ENCODE measurements around the gene ARHGAP25.

ARHGAP25 gene

DNA sequence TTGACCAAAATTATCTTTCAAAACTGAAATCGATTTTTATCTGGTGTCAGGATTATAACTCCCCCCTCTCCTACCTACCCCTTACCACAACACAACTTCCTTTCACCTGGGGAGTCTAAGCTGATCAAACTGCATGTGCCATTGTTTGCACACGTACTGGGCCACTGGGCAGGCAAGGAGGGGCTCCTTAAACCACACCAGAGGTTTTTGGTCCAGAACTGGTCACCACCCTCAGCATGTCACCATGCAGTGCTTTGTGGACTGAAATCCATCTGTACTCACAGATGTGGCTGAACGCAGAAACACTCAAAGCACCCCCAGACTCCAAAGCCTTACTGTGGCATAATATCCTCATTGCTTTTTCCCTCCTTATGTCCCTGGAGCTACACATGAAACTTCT, 13.9 kb upstream of the ARHGAP25 start:
- DNase-seq, result no peak

DNA sequence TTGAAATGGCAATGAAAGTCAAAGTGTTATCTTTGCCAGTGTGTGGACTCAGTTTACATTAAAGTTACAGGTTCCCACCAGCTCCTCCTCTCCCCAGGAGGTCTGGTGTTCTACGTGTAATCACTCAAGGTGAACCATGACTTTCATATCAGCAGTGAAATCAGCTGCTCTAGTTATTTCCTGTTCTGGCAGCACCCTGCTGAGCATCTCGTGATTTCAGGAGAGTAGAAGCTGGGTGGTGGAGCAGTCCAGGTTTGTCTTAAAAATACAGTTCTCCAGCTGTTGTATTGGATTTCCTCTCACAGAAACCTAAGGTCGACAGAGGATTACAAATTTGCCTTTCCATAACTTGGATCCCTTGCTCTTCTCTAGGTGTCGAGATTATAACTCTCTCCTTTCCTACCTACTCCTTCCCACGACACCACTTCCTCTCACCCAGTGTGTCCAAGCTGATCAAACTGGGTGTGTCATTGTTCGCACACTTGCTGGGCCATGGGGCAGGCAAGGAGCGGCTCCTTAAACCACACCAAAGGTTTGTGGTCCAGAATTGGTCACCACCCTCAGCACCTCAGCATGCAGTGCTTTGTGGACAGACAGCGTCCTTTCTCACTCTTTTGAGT, 13.0 kb upstream of the ARHGAP25 start:
- DNase-seq, result no peak

DNA sequence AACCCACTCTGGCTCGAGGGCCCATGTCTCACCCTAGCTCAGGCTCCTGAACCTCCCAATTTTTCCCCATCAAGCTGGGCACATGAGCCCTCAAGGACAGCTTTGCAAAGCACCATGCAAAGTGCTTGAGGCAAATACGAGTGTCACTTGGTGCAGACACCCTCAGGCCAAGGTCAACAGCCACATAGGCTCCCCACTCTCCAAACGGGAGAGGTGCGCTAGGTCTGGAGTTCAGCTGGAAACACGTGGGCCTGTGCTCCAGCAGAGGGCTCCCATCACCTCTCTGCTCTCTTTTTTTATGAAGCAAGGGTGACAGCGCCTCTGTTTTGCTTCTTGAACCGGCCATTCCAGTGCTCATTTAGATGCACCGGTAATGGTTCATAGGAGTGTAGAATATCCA, 11.9 kb upstream of the ARHGAP25 start:
- DNase-seq, result no peak

DNA sequence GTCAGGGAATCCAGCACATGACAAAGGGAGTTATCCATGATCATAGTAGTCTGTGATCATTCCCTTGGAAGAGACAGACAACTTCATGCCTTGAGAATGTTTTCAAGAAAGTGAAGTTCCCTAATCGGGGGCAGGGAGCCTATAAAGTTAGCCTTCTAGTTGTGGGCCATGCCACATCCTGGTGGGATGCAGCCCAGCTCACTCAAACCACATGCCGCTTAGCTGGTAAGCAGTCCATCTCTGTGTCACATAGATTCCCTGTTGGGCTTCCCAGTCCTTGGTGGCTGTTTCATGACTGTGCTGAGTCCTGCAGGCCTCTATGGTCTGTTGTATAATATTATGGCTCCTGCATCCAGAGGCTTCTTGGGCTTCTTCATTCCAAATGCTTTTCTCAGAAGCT, 11.4 kb upstream of the ARHGAP25 start:
- no peak for DNase-seq

DNA sequence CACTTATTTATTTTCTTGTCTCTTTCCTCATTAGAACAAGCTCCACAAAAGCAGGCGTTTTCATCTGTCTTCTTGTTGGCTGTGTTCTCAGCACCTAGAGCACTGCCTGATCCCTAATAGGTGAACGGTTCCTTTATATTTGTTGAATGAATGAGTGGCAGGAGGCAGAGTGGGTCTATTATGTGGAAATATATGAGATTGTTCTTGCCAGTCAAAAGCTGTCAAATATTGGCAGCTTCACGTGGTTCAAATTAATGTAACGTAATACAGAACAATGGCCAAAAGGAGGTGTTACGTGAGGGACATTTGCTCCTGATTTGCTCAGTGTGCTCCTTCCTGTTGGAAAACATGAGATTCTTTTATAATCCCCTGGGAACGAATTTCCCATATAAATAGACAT, 8.5 kb upstream of the ARHGAP25 start:
- no peak for DNase-seq

DNA sequence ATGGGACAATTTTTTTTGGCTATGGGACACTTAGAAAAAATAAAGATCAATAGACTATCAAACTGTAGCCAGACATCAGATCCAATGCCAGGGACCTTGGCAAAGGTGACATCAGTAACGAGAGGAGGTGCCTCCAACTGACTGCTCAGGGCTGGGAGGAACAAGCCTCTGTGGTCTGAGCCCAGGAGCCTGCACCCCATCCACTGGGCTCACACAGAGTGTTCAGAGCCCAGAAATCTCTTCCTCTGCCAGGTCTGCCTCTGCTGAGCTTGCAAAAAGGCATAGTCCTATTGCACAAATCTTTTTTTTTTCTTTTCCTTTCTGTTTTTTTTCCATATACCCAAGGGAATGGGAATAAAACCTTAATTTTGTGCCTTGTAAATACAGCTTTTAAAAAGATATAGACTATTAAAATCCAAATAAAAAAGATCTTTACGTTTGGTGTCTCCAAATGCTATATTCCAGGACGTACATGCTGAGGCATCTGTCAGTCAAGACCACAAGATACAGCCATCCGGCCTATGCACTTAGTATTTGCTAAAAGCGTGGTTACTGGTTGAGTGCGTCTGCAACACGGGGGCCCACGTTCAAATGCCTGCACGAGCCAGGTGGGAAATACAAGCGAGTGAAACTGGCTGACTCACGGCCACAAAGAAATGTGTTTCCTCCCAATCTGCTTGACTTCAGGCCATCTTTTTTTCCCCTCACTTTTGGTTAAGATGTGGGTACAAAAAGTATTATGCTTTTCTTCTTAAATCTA, 7.8 kb upstream of the ARHGAP25 start:
- DNase-seq, result no peak

DNA sequence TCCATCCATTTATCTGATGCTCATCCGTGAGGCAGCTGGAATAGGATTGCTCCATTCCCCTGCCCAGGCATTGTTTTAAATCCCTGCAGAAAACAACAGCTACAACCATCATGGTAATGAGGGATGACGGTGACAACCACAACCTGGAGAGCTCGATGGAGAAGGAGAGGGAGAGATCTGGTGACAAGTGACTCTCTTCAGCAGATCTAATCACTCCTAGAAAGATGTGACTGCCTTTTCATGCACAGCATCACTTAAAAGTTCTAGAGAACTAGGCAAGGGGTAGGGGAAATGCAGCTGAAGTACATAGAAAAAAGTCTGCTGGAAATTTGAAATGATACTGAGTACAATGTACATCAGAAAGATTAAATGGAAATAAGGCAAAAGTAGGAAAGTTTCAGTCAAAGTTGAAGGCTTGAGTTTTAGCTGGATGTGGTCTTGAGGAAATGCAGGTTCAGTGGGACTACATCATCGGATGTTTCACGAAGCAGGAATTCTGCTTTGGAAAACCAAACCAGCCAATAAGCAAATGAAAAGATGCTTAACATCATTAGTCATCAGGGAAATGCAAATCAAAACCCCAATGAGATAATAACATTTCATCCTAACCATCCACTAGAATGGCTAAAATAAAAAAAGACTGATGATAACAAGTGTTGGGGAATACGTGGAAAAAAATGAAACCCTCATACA, 6.8 kb upstream of the ARHGAP25 start:
- DNase-seq, result no peak

DNA sequence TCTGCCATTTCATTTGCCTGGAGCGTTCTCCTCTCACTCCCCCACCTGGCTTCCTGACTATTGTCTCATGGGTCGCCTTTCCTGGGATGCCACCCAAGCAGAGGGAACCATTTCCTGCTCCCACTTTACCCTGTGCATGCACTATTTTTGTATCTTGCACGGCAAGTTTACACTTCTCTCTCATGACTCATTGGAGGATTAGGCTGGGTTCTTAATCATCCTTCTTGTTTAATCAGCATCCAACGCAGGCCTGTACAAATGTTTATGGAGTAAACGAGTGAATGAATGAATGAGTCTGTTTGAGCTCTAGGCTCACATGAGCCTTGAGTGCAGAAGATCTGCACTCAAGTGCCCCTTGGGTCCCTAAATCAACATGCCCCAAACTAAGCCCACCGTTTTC, 3.8 kb upstream of the ARHGAP25 start:
- no peak for DNase-seq

DNA sequence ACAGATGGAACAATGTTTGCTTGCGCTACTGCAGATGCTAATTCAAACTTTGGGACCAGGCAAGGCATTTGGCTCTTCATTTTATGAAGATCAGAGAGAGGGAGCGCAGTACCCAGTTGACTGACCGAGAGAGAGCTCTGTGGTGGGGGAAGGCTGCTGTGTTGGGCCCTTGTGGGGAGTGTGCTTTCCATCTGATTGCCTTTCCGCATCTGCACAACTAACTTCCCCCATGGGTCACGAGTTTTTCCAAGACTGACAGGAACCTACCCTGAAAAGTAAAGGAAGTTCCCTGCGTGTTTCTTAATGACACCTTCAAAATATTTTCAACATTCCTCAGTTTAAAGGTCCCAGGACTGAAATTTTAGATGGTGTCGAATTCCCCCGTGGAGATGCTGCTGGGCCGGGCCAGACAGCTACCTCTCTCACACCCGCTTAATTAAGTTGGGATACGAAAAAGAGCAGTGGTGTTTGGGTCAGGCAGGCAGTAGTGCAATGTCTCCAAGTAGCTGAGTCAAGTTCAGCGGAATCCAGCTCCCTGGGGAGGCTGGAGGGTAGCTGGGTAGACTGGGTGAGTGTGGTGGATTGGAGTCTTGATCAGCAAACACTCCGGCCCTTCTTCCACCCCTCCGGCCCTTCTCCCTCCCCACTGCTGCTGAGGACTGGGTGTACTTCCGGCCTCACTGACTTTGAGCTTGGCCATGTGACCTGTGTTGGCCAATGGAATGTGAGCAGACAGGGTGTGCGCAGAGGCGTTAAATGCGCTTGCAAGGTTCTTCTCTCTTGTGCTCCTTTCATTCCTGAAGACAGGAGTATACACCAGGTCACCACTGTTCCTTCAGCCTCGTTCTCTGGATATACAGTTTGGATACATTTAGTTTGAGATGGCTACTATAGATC, 2.3 kb upstream of the ARHGAP25 start:
- no peak for DNase-seq

DNA sequence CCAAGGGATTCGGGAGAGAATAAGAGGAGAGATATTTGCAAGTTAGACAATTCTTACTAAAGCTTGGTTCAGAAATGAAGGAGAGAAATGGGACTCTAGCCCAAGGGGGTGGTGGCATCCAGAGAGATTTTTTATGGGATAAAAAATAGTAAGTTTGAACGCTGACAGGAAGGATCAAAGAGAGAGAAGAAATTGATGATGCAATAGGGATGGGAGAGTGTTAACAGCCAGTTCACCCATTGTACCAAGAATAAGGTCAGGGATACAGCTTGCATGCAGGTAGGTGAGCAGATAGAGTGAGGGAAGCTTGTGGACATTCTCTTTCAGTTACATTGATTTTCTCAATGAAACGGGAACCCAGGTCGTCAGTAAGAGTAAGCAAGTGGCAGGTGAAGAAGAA, 1.2 kb upstream of the ARHGAP25 start:
- no peak for DNase-seq

DNA sequence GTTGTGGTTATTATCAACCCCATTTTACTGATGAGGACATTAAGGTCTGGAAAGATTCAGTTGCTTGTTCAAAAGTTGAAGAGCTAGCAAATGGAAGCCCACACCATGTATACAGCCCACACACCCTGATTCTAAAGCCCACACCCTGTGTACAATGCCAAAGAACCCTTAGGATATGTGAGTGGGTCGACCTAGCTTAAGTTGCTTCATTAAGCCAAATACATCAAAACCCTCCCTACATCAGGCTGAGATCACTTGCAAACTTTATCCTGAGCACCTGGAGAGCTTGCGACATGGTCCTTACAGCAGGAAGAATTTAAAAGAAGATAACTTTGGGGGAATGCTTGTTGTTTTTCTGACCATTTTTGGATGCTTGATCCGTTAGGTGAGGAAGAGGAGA, 435 bp upstream of the ARHGAP25 start:
- no peak for DNase-seq

DNA sequence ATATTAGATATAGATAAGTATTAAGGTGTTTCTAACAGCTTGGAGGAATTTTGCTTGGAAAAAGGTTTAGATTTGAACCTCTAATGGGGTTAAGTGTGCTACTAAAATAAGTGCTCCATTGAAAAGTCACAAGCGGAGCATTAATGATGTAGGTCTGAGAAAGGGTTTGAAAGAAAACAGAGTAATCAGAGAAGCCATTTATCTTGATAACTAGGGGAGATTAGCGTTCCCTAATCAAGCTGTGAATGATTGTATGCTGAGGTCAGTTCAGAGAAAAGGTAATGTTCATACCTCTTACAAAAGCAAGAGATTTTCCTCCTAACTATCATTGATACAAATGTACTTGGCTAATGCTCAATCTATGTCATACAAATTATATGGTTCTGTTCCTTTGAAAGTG, 1.5 kb downstream of the ARHGAP25 start:
- DNase-seq, result no peak

DNA sequence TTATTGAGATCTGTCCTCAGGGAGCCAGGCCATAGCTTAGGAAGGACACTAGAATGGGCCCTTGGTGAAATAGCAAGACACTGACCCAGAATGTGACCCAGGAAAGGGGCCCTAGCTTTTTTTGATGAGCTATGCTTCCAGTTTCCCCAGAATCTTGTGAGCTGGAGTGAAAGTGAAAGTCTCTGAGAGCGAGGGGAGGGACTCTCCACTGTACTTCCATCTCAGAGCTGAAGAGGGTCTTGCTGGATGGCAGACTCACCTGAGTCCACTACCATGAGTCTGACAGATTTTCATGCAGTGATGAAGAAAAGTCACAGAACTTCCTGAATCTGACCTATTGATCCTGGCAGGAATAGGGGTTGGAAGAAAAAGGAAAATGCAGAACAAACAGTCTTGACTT, 3.1 kb downstream of the ARHGAP25 start:
- no peak for DNase-seq

DNA sequence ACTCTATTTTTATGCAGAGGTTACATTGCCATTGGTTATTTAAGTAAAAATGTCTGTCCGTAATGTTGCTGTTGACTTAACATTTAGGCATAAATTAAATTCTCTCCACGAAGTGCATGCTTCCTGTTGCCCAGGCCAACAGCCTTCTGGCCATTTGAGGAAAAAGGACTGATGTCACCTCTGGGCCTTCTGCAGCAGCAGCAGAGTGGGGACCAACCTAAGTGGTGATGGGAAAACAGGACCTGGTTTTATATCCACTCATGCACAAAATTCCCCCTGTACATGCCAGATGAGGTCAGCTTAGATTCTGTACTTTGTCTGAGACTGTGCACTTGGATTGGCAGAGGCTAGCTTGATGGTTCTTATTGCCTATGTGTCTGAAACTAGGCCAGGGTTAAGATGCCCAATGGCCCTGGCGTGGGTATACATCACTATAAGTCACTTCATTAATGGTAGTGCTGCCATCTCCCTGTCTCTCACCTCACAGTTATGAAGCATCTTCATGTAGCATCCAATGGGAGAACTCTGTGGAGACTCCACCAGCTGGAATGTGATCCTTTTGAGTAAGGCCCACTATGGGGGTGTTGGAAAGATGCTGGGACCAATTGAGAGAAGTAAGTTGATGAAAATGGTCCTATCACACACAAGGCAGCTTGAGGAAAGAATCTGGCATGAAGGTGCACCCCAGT, 4.4 kb downstream of the ARHGAP25 start:
- DNase-seq, result no peak

DNA sequence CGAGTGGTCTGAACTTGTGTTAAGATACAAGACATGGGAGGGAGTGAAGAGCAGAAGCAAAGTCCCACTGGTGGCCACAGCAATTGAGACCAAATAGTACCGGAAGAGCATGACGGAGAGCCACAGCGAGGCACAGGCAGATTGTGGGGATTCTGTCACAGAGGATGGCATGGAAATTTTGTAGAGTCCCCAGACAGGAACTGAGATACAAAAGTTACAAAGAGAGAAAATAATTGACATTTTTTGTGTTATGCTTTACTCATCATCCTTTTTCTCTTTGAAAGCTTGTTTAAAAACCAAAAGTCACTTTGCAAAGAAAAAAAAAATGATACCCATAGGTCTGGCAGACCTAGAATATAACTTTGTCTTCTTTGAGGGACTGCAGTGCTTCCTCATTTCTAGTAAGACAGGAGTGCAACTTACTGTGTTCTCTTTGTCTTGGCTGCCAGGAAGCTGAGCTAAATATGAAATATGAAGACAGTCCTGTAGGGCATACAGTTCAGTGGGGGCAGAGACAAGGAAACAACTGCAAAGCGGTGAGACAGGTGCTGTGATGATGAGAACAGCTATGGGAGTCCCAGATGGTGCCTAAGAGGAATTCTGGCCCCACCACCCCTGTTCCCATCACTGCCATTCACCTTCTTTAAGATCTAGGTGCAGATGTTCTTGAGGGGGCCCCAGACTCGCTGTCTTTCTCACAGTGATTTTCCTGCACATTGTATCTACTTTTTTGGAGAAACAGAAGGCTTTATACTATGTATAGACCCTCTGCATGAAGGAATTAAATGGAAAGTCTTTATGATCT, 5.2 kb downstream of the ARHGAP25 start:
- DNase-seq, result no peak

DNA sequence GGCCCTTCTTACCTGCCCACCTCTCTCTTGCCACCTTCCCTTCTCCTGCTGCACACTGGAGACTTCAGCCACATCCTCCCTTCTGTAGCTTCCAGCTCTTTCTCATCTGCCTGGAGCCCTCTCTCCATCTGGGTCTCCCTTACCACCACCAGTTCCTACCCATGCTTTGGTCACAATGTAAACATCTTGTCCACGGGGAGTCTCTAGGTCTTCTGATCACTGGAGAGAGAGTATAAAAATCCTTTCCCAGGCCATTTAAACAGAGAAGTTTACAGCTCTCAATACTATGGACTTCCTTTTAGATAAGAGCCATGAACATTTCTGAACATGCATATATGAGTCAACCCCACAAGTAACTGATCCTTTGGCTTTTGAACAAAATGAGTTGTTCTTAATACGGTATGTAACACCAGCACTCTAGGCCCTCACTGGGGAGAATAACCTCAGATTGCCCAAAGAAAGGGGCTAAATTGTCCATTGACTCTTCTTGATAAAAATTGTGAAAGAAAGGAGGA, 5.8 kb downstream of the ARHGAP25 start:
- no peak for DNase-seq

DNA sequence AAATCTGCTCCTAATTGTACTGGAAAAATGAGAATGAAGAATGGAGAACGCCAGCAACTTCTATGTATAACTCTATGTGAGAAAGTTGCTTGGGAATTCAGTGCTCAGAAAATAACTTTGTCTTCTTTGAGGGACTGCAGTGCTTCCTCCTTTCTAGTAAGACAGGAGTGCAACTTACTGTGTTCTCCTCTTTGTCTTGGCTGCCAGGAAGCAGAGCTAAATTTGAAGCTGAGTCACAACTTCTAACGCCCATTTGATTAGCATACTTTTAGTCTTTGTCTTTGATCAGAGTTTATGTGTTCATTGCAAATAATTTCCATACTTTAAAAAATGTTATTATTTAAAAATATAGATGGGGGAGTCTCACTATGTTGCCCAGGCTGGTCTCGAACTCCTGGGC, 6.6 kb downstream of the ARHGAP25 start:
- DNase-seq, result no peak

DNA sequence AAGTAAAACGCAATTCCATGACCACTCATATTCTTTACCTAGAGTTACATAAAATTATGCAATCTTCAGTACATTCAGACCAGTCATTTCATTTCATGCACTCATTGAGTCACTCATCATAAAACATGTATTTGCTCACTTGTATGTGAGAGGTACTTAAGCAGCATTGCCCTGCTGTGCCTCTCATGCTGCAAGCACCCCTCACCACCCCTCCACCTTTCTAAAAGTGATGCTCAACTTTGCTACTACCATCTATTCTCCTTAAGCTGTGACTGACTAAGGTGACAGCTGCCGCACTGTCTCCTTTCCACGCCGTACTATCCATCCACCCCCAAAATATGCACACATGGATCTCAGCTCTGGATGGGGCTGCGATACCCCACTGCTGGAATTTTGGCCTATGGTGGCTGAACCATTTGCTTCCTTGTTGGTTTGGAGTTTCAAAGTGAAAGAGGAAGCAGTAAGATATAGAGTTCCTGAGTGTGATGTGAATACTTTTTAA, 7.2 kb downstream of the ARHGAP25 start:
- no peak for DNase-seq

DNA sequence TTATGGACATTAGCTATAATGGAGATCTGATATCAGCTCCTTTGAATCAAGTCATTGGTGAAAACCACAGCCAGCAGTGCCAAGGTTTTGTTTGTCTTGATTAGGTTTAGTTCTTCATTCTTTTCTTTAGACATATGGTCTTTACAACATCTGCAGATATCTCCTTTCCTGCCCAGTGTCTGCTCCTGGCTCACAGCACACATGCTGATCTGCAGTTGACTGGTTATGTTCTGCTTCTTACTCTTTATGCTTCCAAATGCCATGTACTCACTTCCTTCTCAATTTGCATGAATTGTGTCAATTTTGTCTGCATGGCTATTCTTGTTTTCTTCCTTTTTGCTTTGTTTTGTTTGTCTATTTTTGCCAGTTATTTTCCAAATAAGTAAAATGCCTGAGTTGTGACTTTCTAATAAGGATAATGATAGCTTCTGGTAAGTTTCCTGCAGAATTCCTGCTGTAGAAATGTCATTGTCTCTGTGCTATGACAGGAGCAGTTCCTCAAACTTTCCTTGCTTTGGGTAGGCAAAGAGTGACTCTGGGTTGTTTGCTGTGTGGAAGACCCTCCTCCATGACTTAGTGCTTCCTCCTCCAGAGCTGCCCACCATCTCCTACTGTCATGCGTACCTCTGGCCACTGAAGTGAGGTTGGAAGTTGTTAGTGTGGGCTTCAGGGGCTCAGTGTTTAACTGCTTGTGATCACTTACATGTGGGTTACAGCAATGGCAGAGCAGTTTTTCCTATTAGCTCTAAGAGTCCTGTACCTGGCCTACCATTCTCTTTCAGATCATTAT, 8.2 kb downstream of the ARHGAP25 start:
- no peak for DNase-seq

DNA sequence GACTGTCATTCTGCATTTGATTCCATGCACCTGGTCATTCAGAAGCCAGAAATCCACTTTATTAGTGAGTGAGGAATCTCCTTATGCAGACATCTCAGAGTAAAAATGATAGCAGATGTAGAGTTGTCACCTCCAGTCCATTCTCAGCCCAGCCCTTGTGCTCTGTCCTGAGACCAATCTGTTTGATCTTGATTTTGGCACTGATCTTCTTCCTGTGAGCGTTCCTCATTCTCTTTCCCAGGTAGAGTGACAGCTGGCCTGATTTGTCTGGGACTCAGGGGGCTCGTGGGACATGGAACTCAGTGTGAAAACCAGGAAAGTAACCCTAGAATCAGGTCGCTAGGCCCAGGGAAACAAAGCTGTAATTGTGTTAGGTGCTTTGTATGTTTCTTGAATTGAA, 8.9 kb downstream of the ARHGAP25 start:
- no peak for DNase-seq
